ENCODE measurements around the gene NDUFB10.

GRCh38 chr16:1950559-1950958 lies 8.8 kb upstream of the NDUFB10 start:
- TF ChIP-seq CTCF (IDR thresholded peaks at IDR 0.05) (no peak), ZFX (IDR thresholded peaks at IDR 0.05; ENCODE audit: borderline replicate concordance) (no peak)

All from 22Rv1 (cell line).